A673 (cell line): ENCODE data around the gene THSD7B. TPM values are rescaled to one million over a fixed set of nuclear protein-coding genes. Genes with fewer than 3 reads are reported as not detected.
A peak's percentile ranks its signal among the peaks of the same experiment; 100 is the strongest.

ENCODE experiments used
- BruUV-seq: library from RNA; stranded (reverse); fragments of 400-500 nt; replicated peaks from 2 replicates; lab custom pipeline; 2021; lab: Mats Ljungman, UMichigan
- CTCF ChIA-PET: fragments of 300-600 bp; sonication (Branson Sonifier 250); formaldehyde crosslinking; loops from one replicate; lab custom pipeline; 2022; ENCODE audit warnings: antibody characterized with exemption; lab: Charles Lee
- POLR2A ChIA-PET: fragments of 300-600 bp; sonication (Branson Sonifier 250); formaldehyde crosslinking; loops from one replicate; lab custom pipeline; 2022; ENCODE audit warnings: antibody characterized with exemption; ENCODE audit not compliant: low non-redundant PET; lab: Charles Lee
- DNase-seq: peaks from one replicate; pipeline ENCODE4 v3.0.0-alpha.2; 2015; ENCODE audit warnings: low spot score
- H3K27ac ChIP-seq: fragments of 200-600 bp; sonication (generic); 2 replicates; pipeline ENCODE4 v1.5.1; 2016; ENCODE audit warnings: mixed run types, low read depth, mild to moderate bottlenecking, mixed read lengths, antibody characterized with exemption, low read length; ENCODE audit not compliant: poor library complexity, severe bottlenecking
- H3K27me3 ChIP-seq: fragments of 200-600 bp; sonication (generic); replicated peaks from 2 replicates; pipeline ENCODE4 v1.6.1; 2017; ENCODE audit warnings: mixed run types, low read depth, mild to moderate bottlenecking, mixed read lengths, antibody characterized with exemption, low read length; ENCODE audit not compliant: insufficient read depth, poor library complexity
- H3K36me3 ChIP-seq: fragments of 200-600 bp; sonication (generic); 2 replicates; pipeline ENCODE4 v1.6.1; 2016; ENCODE audit warnings: mixed run types, mild to moderate bottlenecking, mixed read lengths, antibody characterized with exemption, low read length; ENCODE audit not compliant: insufficient read depth, poor library complexity, severe bottlenecking
- H3K4me1 ChIP-seq: fragments of 200-600 bp; sonication (generic); 2 replicates; pipeline ENCODE4 v1.6.1; 2017; ENCODE audit warnings: mixed run types, mild to moderate bottlenecking, mixed read lengths, antibody characterized with exemption, low read length; ENCODE audit not compliant: insufficient read depth, poor library complexity, severe bottlenecking
- H3K4me3 ChIP-seq: fragments of 200-600 bp; sonication (generic); 2 replicates; pipeline ENCODE4 v1.5.1; 2016; ENCODE audit warnings: low read depth, mixed run types, mild to moderate bottlenecking, mixed read lengths, low read length; ENCODE audit not compliant: poor library complexity, severe bottlenecking
- H3K9me3 ChIP-seq: fragments of 200-600 bp; sonication (generic); 2 replicates; pipeline ENCODE4 v1.6.1; 2016; ENCODE audit warnings: mixed run types, low read depth, mild to moderate bottlenecking, mixed read lengths, antibody characterized with exemption, low read length; ENCODE audit not compliant: poor library complexity, severe bottlenecking
- EZH2 ChIP-seq: fragments of 200-600 bp; sonication (generic); IDR thresholded peaks from 2 replicates; pipeline ENCODE4 v1.6.1; 2017; ENCODE audit warnings: borderline replicate concordance, low read depth, mild to moderate bottlenecking, mixed read lengths, antibody characterized with exemption, low read length; ENCODE audit not compliant: poor library complexity, severe bottlenecking
- intact Hi-C: fragments of 100-400 bp; cut with micrococcal nuclease; formaldehyde crosslinking; loops from one replicate; pipeline ENCODE4 v1.10.0; 2022; ENCODE audit not compliant: unreplicated experiment
- total RNA-seq: library from RNA; stranded (reverse); gene quantifications from 2 replicates; pipeline ENCODE4 v1.2.3, GENCODE V29; 2021
- TF ChIP-seq, protein P1 (sequence below): fragments of 300-800, 200-600 bp; sonication (generic); conservative IDR thresholded peaks from 2 replicates; pipeline ENCODE4 v1.5.1; 2017; ENCODE audit warnings: low read depth, mild to moderate bottlenecking, antibody characterized with exemption, low read length, moderate library complexity, mixed read lengths

THSD7B gene
- total RNA-seq, 1 experiment from 2014 or later = not detected

DNA sequence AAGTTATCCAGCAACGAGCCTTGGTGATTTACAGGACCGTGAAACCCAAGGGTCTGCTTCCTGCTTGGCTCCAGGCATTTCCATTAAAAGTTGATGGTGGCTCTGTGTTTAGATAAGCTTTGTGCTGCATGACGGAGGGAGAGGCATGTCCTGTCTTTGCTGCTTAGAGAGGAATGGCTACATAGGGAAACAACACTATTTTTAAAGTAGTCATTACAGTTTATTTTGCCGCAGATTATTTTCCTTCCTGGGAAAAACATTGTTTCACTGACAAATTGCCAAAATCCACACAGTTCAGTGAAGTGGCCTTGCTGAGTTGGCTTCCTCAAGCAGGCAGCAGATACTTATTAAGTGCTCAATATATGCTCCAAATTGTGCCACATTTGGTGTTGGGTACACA, 98.5 kb downstream of the THSD7B start:
- ChIA-PET CTCF (no interaction called here), POLR2A (no interaction called here)
- H3K36me3 ChIP-seq = no peaks in the 10 kb centered on the region
- BruUV-seq = no TSS peak
- no peaks in the 10 kb centered on the region for H3K9me3 ChIP-seq
- no peak for DNase-seq
- H3K27me3 ChIP-seq = no peaks in the 10 kb centered on the region
- TF ChIP-seq, protein P1, sequence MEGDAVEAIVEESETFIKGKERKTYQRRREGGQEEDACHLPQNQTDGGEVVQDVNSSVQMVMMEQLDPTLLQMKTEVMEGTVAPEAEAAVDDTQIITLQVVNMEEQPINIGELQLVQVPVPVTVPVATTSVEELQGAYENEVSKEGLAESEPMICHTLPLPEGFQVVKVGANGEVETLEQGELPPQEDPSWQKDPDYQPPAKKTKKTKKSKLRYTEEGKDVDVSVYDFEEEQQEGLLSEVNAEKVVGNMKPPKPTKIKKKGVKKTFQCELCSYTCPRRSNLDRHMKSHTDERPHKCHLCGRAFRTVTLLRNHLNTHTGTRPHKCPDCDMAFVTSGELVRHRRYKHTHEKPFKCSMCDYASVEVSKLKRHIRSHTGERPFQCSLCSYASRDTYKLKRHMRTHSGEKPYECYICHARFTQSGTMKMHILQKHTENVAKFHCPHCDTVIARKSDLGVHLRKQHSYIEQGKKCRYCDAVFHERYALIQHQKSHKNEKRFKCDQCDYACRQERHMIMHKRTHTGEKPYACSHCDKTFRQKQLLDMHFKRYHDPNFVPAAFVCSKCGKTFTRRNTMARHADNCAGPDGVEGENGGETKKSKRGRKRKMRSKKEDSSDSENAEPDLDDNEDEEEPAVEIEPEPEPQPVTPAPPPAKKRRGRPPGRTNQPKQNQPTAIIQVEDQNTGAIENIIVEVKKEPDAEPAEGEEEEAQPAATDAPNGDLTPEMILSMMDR = no peak
- TF ChIP-seq EZH2 = no peak
- H3K27ac ChIP-seq = no peak overlapping the region
- intact Hi-C loops = no loop called here
- H3K4me3 ChIP-seq = no peak overlapping the region
- no peaks in the 10 kb centered on the region for H3K4me1 ChIP-seq

GRCh38 chr2:136871424-136871823, 106.1 kb downstream of the THSD7B start:
- Histone ChIP-seq H3K36me3 (no peaks in the 10 kb centered on the region), H3K4me3 (no peak overlapping the region), H3K27ac (no peak overlapping the region), H3K9me3 (no peaks in the 10 kb centered on the region), H3K4me1 (no peaks in the 10 kb centered on the region), H3K27me3 (no peaks in the 10 kb centered on the region)
- intact Hi-C loops = loop anchor here (10.0 kb wide), 1 partner anchor 183 kb away; no protein-coding TSS in a partner anchor
- no peak for DNase-seq
- no TSS peak for BruUV-seq
- ChIA-PET CTCF (no interaction called here), POLR2A (no interaction called here)
- no peak for TF ChIP-seq EZH2
- TF ChIP-seq, protein P1 = no peak

DNA sequence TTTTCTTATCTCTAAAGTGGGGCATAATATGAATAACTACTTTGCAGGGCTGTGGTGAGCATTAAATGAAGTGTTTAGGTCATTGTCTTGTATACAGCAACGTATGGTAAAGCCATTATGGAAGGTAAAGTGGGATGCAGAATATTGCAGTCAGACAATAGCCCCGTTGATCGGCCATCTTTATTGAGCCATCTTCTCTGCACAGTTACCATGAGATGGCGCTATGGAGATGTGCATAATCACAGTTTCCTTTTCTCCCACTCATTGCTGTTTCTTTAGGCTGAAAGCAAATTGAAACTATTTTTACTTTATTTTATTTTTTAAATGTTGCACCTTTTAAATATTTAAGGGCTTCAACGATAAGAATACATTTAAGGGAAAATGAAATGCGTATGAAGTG, 108.9 kb downstream of the THSD7B start:
- H3K4me3 ChIP-seq = no peak overlapping the region
- H3K4me1 ChIP-seq = no peaks in the 10 kb centered on the region
- peak; percentile 45 for DNase-seq
- TF ChIP-seq, protein P1 = peak; percentile 67
- TF ChIP-seq EZH2 = no peak
- ChIA-PET POLR2A (no interaction called here), CTCF (no interaction called here)
- no peaks in the 10 kb centered on the region for H3K36me3 ChIP-seq
- no peak overlapping the region for H3K27ac ChIP-seq
- intact Hi-C loops = loop anchor here (10.0 kb wide), 1 partner anchor 181 kb away; no protein-coding TSS in a partner anchor
- H3K27me3 ChIP-seq = no peaks in the 10 kb centered on the region
- BruUV-seq = no TSS peak
- H3K9me3 ChIP-seq = no peaks in the 10 kb centered on the region
